Spleen (tissue), 11 donors: Measurements from ENCODE around the gene CD276. TPM values are rescaled to one million over a fixed set of nuclear protein-coding genes. Genes with fewer than 3 reads are reported as not detected.
"Not testable (repeated sequence)": the region's sequence is repeated elsewhere in the genome, so short reads cannot be mapped to it uniquely, and the experiment has no call there.

ENCODE experiments used
- DNase-seq: peaks from one replicate; pipeline ENCODE4 v3.0.0-alpha.2; 2020
- H3K27ac ChIP-seq, 8 donors: fragments of 200-600 bp; sonication (generic) in 7 of 8; 1 replicate in 4 of 8; 2 replicates in 4 of 8; pipeline versions ENCODE4 v1.5.0 to v1.8.0; 2016 to 2021; ENCODE audit warnings: inconsistent platforms in 4 of 8, mild to moderate bottlenecking in 4 of 8, moderate library complexity in 1 of 8
- H3K27me3 ChIP-seq, 7 donors: fragments of 200-600 bp; sonication (generic) in 6 of 7; replicated peaks in 1 of 7; 1 replicate in 4 of 7; 2 replicates in 3 of 7; pipeline versions ENCODE4 v1.5.0 to v1.8.0; 2016 to 2021; ENCODE audit warnings: inconsistent platforms in 3 of 7, mild to moderate bottlenecking in 1 of 7
- H3K36me3 ChIP-seq, 6 donors: fragments of 200-600 bp; sonication (generic) in 5 of 6; 1 replicate in 4 of 6; 2 replicates in 2 of 6; pipeline versions ENCODE4 v1.5.0 to v1.8.0; 2016 to 2021; ENCODE audit warnings: inconsistent platforms in 2 of 6
- H3K4me1 ChIP-seq, 6 donors: fragments of 200-600 bp; sonication (generic) in 5 of 6; 1 replicate in 3 of 6; 2 replicates in 3 of 6; pipeline versions ENCODE4 v1.5.0 to v1.8.0; 2016 to 2021; ENCODE audit warnings: inconsistent platforms in 3 of 6
- H3K4me3 ChIP-seq, 8 donors: fragments of 200-600 bp; sonication (generic) in 7 of 8; 1 replicate in 4 of 8; 2 replicates in 4 of 8; pipeline versions ENCODE4 v1.5.0 to v1.8.0; 2016 to 2021; ENCODE audit warnings: inconsistent platforms in 4 of 8, mild to moderate bottlenecking in 4 of 8, moderate library complexity in 2 of 8
- H3K9me3 ChIP-seq, 8 donors: fragments of 200-600 bp; sonication (generic) in 7 of 8; 1 replicate in 4 of 8; 2 replicates in 4 of 8; pipeline versions ENCODE4 v1.5.0 to v1.8.0; 2016 to 2021; ENCODE audit warnings: inconsistent platforms in 4 of 8
- POLR2AphosphoS5 ChIP-seq, 3 donors: sonication (generic); formaldehyde crosslinking; IDR thresholded peaks; one replicate each; pipeline ENCODE4 v1.5.1; 2017; ENCODE audit warnings: antibody characterized with exemption in 3 of 3
- WGBS, 5 donors: extraction: QIAGEN DNeasy Blood & Tissue Kit in 3 of 5; methylation state at CpG; one replicate each; pipeline versions ENCODE4 v1.1.5 to v1.1.7; 2013 to 2018; 5-methylcytosine and 5-hydroxymethylcytosine counted together
- intact Hi-C: fragments of 100-400 bp; cut with DNase I; formaldehyde crosslinking; loops from one replicate; pipeline ENCODE4 v1.15.0; 2023; ENCODE audit warnings: low total_unique reads
- polyA plus RNA-seq, 3 donors: library from polyadenylated mRNA; stranded (reverse); fragments of 200-250 nt; gene quantifications; one replicate each; pipeline ENCODE4 v1.2.1, GENCODE V29; 2013
- total RNA-seq, 7 donors: library from RNA; depleted of rRNA in 3 of 7; stranded (reverse); fragments of >200 nt in 3 of 7; fragmentation: NEBNext Ultra II Directional in 4 of 7; extraction: Animal tissue kit (Norgen Biotek cat#: 25700) in 4 of 7; gene quantifications; one replicate each; pipeline versions ENCODE4 v1.1.0 to v1.2.1, GENCODE V29; 2016 to 2021
- TF ChIP-seq, protein P1 (sequence below), 11 experiments: fragments of 200-600 bp in 7 of 11; fragments of 450-650 bp in 4 of 11; sonication (generic) in 4 of 11; IDR thresholded peaks in 8 of 11; conservative IDR thresholded peaks in 3 of 11; 1 replicate in 7 of 11; 2 replicates in 4 of 11; pipeline versions ENCODE4 v1.4.0 to v1.8.0; 2016 to 2021; ENCODE audit warnings: antibody characterized with exemption in 11 of 11, inconsistent platforms in 4 of 11, mild to moderate bottlenecking in 1 of 11
- donor health status: healthy with polysubstance abuse.
- donor health status: DM: no; HTN: no; CAD: no; lungs with moderate emphysema.
- donor health status: DM: no; HTN: no; CAD: no.
- donor health status: Bipolar disorder and iron deficiency.
- donor health status: healthy.
- donor health status: DM: no; HTN: no; CAD: no.
- donor health status: DM: yes; HTN: yes; CAD: no.

Gene CD276
- total and polyA plus RNA-seq, 10 donors: 9.8 to 95.6 (median 27.2) TPM

DNA sequence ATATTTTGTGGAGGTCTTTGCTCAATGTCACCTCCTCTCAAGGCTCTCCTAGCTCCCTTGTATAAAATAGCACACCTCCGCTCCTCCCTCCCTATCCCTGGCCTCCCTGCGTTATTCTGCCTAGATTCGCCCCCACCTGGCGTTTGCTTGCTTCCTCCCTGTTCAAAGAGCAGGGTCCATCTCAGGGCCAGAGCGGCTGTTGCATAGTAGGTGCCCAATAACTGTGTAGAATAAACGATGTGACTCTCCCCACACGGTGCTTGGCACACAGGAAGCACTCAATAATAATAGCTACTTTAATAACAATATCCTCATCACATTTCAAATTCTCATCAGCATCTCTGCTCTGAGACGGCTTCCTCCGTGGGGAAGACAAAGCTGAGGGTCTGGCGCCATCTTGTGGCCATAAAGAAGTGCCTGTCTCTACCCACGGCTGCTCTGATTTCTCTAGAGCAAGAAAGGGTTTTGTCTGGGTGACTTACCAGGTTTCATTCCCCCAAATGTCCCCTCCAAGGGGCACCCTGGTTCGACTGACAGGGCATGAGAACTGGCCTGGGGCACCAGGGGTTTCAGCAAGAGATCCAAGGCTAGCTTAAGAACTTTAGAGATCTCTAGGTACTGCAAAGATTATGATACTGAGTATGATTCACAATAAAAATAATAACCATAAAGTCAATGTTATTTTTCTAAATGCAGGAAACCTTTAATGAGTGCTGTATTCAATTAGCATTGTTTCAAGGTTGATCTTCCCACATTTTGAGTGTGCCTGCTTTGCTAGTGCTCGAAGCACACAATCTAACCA, 16.1 kb downstream of the CD276 start:
- WGBS, 5 donors: 25 to 32% (median 31%) methylated on average over 13 of the region's 13 CpGs

DNA sequence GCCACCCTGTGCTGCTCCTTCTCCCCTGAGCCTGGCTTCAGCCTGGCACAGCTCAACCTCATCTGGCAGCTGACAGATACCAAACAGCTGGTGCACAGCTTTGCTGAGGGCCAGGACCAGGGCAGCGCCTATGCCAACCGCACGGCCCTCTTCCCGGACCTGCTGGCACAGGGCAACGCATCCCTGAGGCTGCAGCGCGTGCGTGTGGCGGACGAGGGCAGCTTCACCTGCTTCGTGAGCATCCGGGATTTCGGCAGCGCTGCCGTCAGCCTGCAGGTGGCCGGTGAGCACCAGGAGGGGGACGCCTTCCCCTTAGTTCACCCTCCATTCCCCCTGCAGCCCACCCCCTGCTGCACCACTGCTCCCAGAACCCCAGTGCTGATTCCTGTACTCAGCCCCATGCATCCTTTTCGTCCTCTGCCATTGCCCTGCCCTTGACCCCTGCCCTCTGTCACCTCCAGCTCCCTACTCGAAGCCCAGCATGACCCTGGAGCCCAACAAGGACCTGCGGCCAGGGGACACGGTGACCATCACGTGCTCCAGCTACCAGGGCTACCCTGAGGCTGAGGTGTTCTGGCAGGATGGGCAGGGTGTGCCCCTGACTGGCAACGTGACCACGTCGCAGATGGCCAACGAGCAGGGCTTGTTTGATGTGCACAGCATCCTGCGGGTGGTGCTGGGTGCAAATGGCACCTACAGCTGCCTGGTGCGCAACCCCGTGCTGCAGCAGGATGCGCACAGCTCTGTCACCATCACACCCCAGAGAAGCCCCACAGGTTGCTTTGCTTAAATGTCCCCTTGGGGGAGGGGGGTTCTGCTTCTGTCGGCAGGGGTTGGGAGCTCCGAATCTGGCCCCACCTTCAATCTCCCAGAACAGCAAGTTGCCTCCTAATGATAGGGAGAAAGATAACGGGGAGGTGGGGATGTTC, 18.4 kb downstream of the CD276 start:
- intact Hi-C loops: loop anchor here (5.0 kb wide), 2 partner anchors 65 to 150 kb away; no protein-coding TSS in a partner anchor
- Histone ChIP-seq H3K27me3 (peaks cover 0 to 36% (median 0%) of the 10 kb centered on the region in 7 donors), H3K4me1 (peaks cover 2 to 25% (median 10%) of the 10 kb centered on the region in 6 donors), H3K36me3 (peaks cover 0 to 53% (median 2%) of the 10 kb centered on the region in 6 donors)
- not testable (repeated sequence) for H3K4me3 ChIP-seq, H3K9me3 ChIP-seq, DNase-seq, H3K27ac ChIP-seq
- 79 to 95% (median 85%) methylated on average over 28 to 33 of the region's 33 CpGs for WGBS, 5 donors

More for the DNA sequence above, 16.1 kb downstream of the CD276 start:
- H3K36me3 ChIP-seq: peaks cover 0 to 37% (median 2%) of the 10 kb centered on the region in 6 donors
- no peaks in the 10 kb centered on the region for H3K9me3 ChIP-seq
- H3K4me3 ChIP-seq: no peak overlapping the region
- intact Hi-C loops: loop anchor here (5.0 kb wide), 2 partner anchors 63 to 148 kb away; no protein-coding TSS in a partner anchor
- peak; percentile 87 for DNase-seq
- peaks cover 0 to 44% (median 0%) of the 10 kb centered on the region in 7 donors for H3K27me3 ChIP-seq
- TF ChIP-seq, protein P1, sequence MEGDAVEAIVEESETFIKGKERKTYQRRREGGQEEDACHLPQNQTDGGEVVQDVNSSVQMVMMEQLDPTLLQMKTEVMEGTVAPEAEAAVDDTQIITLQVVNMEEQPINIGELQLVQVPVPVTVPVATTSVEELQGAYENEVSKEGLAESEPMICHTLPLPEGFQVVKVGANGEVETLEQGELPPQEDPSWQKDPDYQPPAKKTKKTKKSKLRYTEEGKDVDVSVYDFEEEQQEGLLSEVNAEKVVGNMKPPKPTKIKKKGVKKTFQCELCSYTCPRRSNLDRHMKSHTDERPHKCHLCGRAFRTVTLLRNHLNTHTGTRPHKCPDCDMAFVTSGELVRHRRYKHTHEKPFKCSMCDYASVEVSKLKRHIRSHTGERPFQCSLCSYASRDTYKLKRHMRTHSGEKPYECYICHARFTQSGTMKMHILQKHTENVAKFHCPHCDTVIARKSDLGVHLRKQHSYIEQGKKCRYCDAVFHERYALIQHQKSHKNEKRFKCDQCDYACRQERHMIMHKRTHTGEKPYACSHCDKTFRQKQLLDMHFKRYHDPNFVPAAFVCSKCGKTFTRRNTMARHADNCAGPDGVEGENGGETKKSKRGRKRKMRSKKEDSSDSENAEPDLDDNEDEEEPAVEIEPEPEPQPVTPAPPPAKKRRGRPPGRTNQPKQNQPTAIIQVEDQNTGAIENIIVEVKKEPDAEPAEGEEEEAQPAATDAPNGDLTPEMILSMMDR (IDR thresholded peaks at IDR 0.05 in 8 of 11, conservative IDR thresholded peaks at IDR 0.05 in 3 of 11): peak; percentile 75 to 95 (median 89)
- no peak for TF ChIP-seq POLR2AphosphoS5 (IDR thresholded peaks at IDR 0.05)
- H3K27ac ChIP-seq: no peak overlapping the region
- peaks cover 18 to 45% (median 33%) of the 10 kb centered on the region in 6 donors for H3K4me1 ChIP-seq

DNA sequence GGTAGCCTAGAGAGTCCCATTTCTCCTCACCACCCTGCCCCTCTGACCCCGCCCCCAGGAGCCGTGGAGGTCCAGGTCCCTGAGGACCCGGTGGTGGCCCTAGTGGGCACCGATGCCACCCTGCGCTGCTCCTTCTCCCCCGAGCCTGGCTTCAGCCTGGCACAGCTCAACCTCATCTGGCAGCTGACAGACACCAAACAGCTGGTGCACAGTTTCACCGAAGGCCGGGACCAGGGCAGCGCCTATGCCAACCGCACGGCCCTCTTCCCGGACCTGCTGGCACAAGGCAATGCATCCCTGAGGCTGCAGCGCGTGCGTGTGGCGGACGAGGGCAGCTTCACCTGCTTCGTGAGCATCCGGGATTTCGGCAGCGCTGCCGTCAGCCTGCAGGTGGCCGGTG, 19.4 kb downstream of the CD276 start:
- intact Hi-C loops: loop anchor here (5.0 kb wide), 2 partner anchors 66 to 151 kb away; no protein-coding TSS in a partner anchor
- WGBS, 5 donors: 87 to 93% (median 88%) methylated on average over 22 to 23 of the region's 23 CpGs
- H3K36me3 ChIP-seq: peaks cover 0 to 59% (median 2%) of the 10 kb centered on the region in 6 donors

DNA sequence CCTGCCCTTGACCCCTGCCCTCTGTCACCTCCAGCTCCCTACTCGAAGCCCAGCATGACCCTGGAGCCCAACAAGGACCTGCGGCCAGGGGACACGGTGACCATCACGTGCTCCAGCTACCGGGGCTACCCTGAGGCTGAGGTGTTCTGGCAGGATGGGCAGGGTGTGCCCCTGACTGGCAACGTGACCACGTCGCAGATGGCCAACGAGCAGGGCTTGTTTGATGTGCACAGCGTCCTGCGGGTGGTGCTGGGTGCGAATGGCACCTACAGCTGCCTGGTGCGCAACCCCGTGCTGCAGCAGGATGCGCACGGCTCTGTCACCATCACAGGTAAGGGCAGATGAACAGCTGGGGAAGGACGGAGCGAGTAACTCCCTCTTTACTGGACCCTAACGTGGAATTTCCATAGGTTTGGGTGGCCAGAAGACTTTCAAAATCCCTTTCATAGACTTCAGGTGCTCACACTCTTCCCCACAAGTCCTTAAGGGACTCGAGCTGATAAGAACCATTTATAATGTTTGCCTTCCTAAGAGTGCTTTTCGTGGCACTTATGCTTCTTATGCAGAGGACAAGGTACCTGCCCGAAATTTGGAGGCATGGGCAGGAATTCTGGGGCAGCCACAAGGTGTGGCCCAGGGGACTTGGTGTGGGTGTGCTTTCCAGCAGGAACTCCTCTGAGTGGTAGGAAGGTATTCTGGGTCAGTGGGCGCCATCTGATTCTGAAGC, 20.1 kb downstream of the CD276 start:
- 78 to 87% (median 80%) methylated on average over 15 to 23 of the region's 23 CpGs for WGBS, 5 donors

More for the DNA sequence above, 19.4 kb downstream of the CD276 start:
- Histone ChIP-seq H3K27me3 (peaks cover 0 to 27% (median 0%) of the 10 kb centered on the region in 7 donors), H3K4me1 (peaks cover 0 to 15% (median 4%) of the 10 kb centered on the region in 6 donors)
- H3K9me3 ChIP-seq, H3K4me3 ChIP-seq, DNase-seq, H3K27ac ChIP-seq: not testable (repeated sequence)

More for the DNA sequence above, 20.1 kb downstream of the CD276 start:
- intact Hi-C loops: loop anchor here (5.0 kb wide), 2 partner anchors 67 to 152 kb away; no protein-coding TSS in a partner anchor
- Histone ChIP-seq H3K27me3 (peaks cover 0 to 22% (median 0%) of the 10 kb centered on the region in 7 donors), H3K36me3 (peaks cover 0 to 67% (median 2%) of the 10 kb centered on the region in 6 donors), H3K4me1 (peaks cover 0 to 15% (median 4%) of the 10 kb centered on the region in 6 donors)
- not testable (repeated sequence) for H3K9me3 ChIP-seq, H3K27ac ChIP-seq, DNase-seq, H3K4me3 ChIP-seq
